PC-3 (cell line): ENCODE measurements around the gene UBXN6.

Experiments used
- CTCF ChIP-seq: fragments of 300-600 bp; sonication (generic); conservative IDR thresholded peaks from 2 replicates; pipeline ENCODE4 v1.5.1; 2017; ENCODE audit warnings: antibody characterized with exemption, low read depth, mild to moderate bottlenecking, low read length
- EZH2 ChIP-seq: fragments of 300-600 bp; sonication (generic); IDR thresholded peaks from one replicate; pipeline ENCODE4 v1.6.1; 2017; ENCODE audit warnings: antibody characterized with exemption, mild to moderate bottlenecking, low read length; ENCODE audit not compliant: unreplicated experiment

GRCh38 chr19:4403005-4403761, 54.4 kb downstream of the UBXN6 start:
- TF ChIP-seq CTCF, result no peak
- TF ChIP-seq EZH2, result no peak
